GM12878 (cell line): ENCODE data around the gene SCG2. TPM values are rescaled to one million over a fixed set of nuclear protein-coding genes. Genes with fewer than 3 reads are reported as not detected.

ENCODE experiments used
- ATAC-seq: fragments of 200-7000 bp; cut with Tn5 transposase; 3 replicates; pipeline ENCODE4 v1.9.1; 2020; ENCODE audit warnings: mild to moderate bottlenecking, moderate library complexity
- BruUV-seq: library from RNA; stranded (reverse); fragments of 400-500 nt; replicated peaks from 2 replicates; lab custom pipeline; 2021; lab: Mats Ljungman, UMichigan
- CTCF ChIA-PET: fragments of 300-600 bp; sonication (Branson Sonifier 250); formaldehyde crosslinking; extraction: SDS; loops from one replicate; lab custom pipeline; 2021; ENCODE audit warnings: inconsistent platforms; lab: Yijun Ruan, JAX
- POLR2A ChIA-PET: fragments of 350-600 bp; formaldehyde crosslinking; extraction: SDS; loops from one replicate; lab custom pipeline; 2021; ENCODE audit warnings: inconsistent platforms; lab: Charles Lee
- RAD21 ChIA-PET: fragments of 300-600 bp; sonication (Branson Sonifier 250); formaldehyde crosslinking; loops from one replicate; lab custom pipeline; 2023; ENCODE audit warnings: antibody characterized with exemption; ENCODE audit not compliant: unreplicated experiment; lab: Charles Lee
- SMC1A ChIA-PET: fragments of 300-600 bp; sonication (Branson Sonifier 250); formaldehyde crosslinking; loops from one replicate; lab custom pipeline; 2023; ENCODE audit not compliant: unreplicated experiment, uncharacterized antibody; lab: Charles Lee
- DNase-seq: peaks from one replicate; pipeline ENCODE4 v3.0.0-alpha.2; 2011; ENCODE audit warnings: low read depth, low spot score
- FAIRE-seq: peaks from 3 replicates; lab custom pipeline; 2011; peaks lifted over from hg19 to GRCh38; lab: Jason Lieb, UNC
- H2AFZ ChIP-seq: 2 replicates; pipeline ENCODE4 v1.6.0; 2011; ENCODE audit warnings: low read depth, low read length, control low read depth; ENCODE audit not compliant: control insufficient read depth
- H3K27ac ChIP-seq: 2 replicates; pipeline ENCODE4 v1.5.1; 2011; ENCODE audit warnings: control low read depth; ENCODE audit not compliant: control insufficient read depth, insufficient read depth
- H3K27me3 ChIP-seq, 2 experiments: replicated peaks in 1 of 2; 2 replicates each; pipeline versions ENCODE4 v1.6.0 to v1.6.1; 2011; ENCODE audit warnings: low read length in 1 of 2; ENCODE audit not compliant: control insufficient read depth in 2 of 2, insufficient read depth in 2 of 2
- H3K36me3 ChIP-seq, 2 experiments: 2 replicates each; pipeline ENCODE4 v1.5.1; 2011; ENCODE audit warnings: low read length in 1 of 2; ENCODE audit not compliant: control insufficient read depth in 2 of 2, insufficient read depth in 2 of 2
- H3K4me1 ChIP-seq: 2 replicates; pipeline ENCODE4 v1.6.1; 2011; ENCODE audit warnings: mild to moderate bottlenecking, low read length, moderate library complexity, mixed read lengths; ENCODE audit not compliant: control insufficient read depth, insufficient read depth
- H3K4me2 ChIP-seq: 2 replicates; pipeline ENCODE4 v1.6.0; 2011; ENCODE audit warnings: control low read depth; ENCODE audit not compliant: control insufficient read depth, insufficient read depth
- H3K4me3 ChIP-seq: fragments of 200-600 bp; sonication (generic); 2 replicates; pipeline ENCODE4 v1.5.1; 2016
- H3K79me2 ChIP-seq: 2 replicates; pipeline ENCODE4 v1.6.0; 2011; ENCODE audit warnings: low read length; ENCODE audit not compliant: control insufficient read depth, insufficient read depth
- H3K9ac ChIP-seq: 2 replicates; pipeline ENCODE4 v1.8.0; 2011; ENCODE audit warnings: low read length, control low read depth, mixed read lengths; ENCODE audit not compliant: control insufficient read depth, insufficient read depth
- H3K9me3 ChIP-seq: replicated peaks from 3 replicates; pipeline ENCODE4 v1.5.1; 2011; ENCODE audit warnings: mild to moderate bottlenecking, low read length; ENCODE audit not compliant: control insufficient read depth, insufficient read depth
- H4K20me1 ChIP-seq: 2 replicates; pipeline ENCODE4 v1.6.0; 2011; ENCODE audit not compliant: control insufficient read depth, insufficient read depth
- ASH2L ChIP-seq: fragments of 300-600, 200-600 bp; sonication (generic); IDR thresholded peaks from 2 replicates; pipeline ENCODE4 v1.6.1; 2017; ENCODE audit warnings: low read depth, mild to moderate bottlenecking, borderline replicate concordance
- CBX5 ChIP-seq: sonication (generic); IDR thresholded peaks from 2 replicates; pipeline ENCODE4 v1.6.1; 2016; ENCODE audit warnings: low read depth, moderate library complexity, mild to moderate bottlenecking, inconsistent platforms
- CHD1 ChIP-seq: IDR thresholded peaks from 2 replicates; pipeline ENCODE4 v1.6.1; 2012; ENCODE audit warnings: low read depth, low read length, improper control_type of control experiment
- EZH2 ChIP-seq: IDR thresholded peaks from 2 replicates; pipeline ENCODE4 v1.6.1; 2012; ENCODE audit warnings: low read depth, mild to moderate bottlenecking, control low read depth, inconsistent platforms, low read length, borderline replicate concordance; ENCODE audit not compliant: control insufficient read depth
- FOS ChIP-seq: IDR thresholded peaks from 3 replicates; pipeline ENCODE4 v1.6.1; 2011; ENCODE audit warnings: borderline replicate concordance; ENCODE audit not compliant: insufficient read length; ENCODE audit errors: extremely low read depth
- MXI1 ChIP-seq: fragments of 150-350 bp; IDR thresholded peaks from 2 replicates; pipeline ENCODE4 v1.6.1; 2011; ENCODE audit warnings: low read depth, mild to moderate bottlenecking, inconsistent platforms, low read length, improper control_type of control experiment
- NR2C2 ChIP-seq: IDR thresholded peaks from 2 replicates; pipeline ENCODE4 v1.6.1; 2011; ENCODE audit warnings: borderline replicate concordance, low read depth; ENCODE audit not compliant: control insufficient read depth, insufficient read length
- RAD21 ChIP-seq: IDR thresholded peaks from 2 replicates; pipeline ENCODE4 v1.6.1; 2011; ENCODE audit warnings: mild to moderate bottlenecking, low read depth, low read length, moderate library complexity; ENCODE audit not compliant: insufficient read depth
- SUPT20H ChIP-seq: IDR thresholded peaks from 2 replicates; pipeline ENCODE4 v1.6.1; 2011; ENCODE audit warnings: low read depth, mild to moderate bottlenecking, low read length, moderate library complexity, borderline replicate concordance; ENCODE audit not compliant: control insufficient read depth
- WGBS: methylation state at CpG from one replicate; pipeline ENCODE4 v1.1.6; 2016; ENCODE audit warnings: low lambda C conversion rate; ENCODE audit not compliant: insufficient replicate concordance, insufficient coverage; ENCODE audit errors: missing lambda C conversion rate; 5-methylcytosine and 5-hydroxymethylcytosine counted together
- in situ Hi-C: fragments of 300-500 bp; cut with MboI; formaldehyde crosslinking; loops from 9 replicates; pipeline ENCODE4 v1.14.3; 2018; ENCODE audit warnings: mixed read lengths
- intact Hi-C: fragments of 100-400 bp; cut with micrococcal nuclease; formaldehyde crosslinking; loops from one replicate; pipeline ENCODE4 v1.14.2; 2022; ENCODE audit not compliant: unreplicated experiment
- polyA plus RNA-seq, 11 experiments: library from polyadenylated mRNA; depleted of rRNA in 4 of 11; unstranded in 6 of 11; stranded (reverse) in 5 of 11; fragments of >200 nt; fragmentation: Nextera tagmentation in 4 of 11; fragmentation: Illumina TruSeq in 1 of 11; extraction: Ambion mirVana in 4 of 11; extraction: Trizol in 1 of 11; gene quantifications; 1 replicate in 1 of 11; 2 replicates in 10 of 11; pipeline versions ENCODE4 v1.2.1 to v1.2.3, GENCODE V29; 2011 to 2016; ENCODE audit warnings: inconsistent platforms in 2 of 11, missing spikeins in 2 of 11, low read depth in 1 of 11
- total RNA-seq, 4 experiments: library from RNA; depleted of rRNA in 3 of 4; stranded (reverse); fragments of >200 nt in 3 of 4; fragmentation: Illumina TruSeq in 1 of 4; extraction: Trizol in 1 of 4; gene quantifications; 2 replicates each; pipeline versions ENCODE4 v1.2.1 to v1.2.3, GENCODE V29; 2013 to 2021
- TF ChIP-seq, protein P1 (sequence below): fragments of 450-650 bp; IDR thresholded peaks from 2 replicates; pipeline ENCODE4 v1.6.1; 2017; ENCODE audit warnings: mild to moderate bottlenecking, moderate library complexity

Gene SCG2
- total and polyA plus RNA-seq, 10 of the 15 experiments (the other 5 are each of a cell fraction or from before 2014, with no cell fraction given) = 0.05 TPM; not detected in 9

DNA sequence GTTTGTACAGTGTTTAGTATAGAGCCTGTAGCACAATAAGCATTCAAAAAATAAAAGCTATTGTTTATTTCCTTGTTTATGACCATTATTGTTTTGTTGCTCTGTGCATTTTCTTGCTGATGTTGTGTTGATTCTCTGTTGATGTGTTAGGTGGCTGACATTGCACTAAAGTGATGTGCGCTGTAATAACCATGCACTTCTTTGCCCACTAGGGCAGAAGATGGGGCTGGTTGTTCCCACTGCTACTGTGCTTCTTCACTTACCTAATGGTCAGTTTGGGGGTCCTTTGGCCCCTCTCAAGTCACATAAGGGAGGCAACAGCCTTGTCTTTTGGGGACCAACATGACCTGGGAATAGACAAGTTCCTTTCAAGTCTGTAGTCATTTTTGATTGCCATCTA lies 6.0 kb downstream of the SCG2 start (continued):
- TF ChIP-seq MXI1 = no peak
- no peak for TF ChIP-seq CBX5
- TF ChIP-seq ASH2L = no peak
- no peak for TF ChIP-seq SUPT20H
- no peak for TF ChIP-seq FOS
- no peak for TF ChIP-seq RAD21
- TF ChIP-seq NR2C2 = no peak
- TF ChIP-seq CHD1 = no peak
- no peak for TF ChIP-seq EZH2

DNA sequence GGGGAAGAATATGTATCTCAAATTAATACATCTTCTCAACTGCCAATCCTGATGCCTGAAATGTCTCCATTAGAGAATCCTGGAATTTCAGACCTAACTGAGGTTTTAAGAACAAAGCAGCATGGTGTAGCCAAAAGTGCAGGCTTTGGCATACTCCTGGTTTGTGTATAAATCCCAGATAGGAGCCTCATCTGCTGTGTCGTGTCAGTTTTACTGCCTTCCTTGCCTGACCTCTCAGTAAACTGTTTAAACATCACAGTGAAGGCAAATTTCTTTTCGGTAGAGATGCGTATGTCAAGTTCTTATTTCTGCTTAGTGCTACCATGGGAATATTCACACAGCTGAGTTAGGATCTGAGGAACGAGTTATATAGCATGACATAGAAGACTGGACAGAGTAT lies 7.3 kb downstream of the SCG2 start:
- Histone ChIP-seq H2AFZ (no peak overlapping the region), H3K9ac (no peak overlapping the region), H3K27ac (no peak overlapping the region)
- in situ Hi-C loops = no loop called here
- RAD21 ChIA-PET = no interaction called here
- TF ChIP-seq, protein P1, sequence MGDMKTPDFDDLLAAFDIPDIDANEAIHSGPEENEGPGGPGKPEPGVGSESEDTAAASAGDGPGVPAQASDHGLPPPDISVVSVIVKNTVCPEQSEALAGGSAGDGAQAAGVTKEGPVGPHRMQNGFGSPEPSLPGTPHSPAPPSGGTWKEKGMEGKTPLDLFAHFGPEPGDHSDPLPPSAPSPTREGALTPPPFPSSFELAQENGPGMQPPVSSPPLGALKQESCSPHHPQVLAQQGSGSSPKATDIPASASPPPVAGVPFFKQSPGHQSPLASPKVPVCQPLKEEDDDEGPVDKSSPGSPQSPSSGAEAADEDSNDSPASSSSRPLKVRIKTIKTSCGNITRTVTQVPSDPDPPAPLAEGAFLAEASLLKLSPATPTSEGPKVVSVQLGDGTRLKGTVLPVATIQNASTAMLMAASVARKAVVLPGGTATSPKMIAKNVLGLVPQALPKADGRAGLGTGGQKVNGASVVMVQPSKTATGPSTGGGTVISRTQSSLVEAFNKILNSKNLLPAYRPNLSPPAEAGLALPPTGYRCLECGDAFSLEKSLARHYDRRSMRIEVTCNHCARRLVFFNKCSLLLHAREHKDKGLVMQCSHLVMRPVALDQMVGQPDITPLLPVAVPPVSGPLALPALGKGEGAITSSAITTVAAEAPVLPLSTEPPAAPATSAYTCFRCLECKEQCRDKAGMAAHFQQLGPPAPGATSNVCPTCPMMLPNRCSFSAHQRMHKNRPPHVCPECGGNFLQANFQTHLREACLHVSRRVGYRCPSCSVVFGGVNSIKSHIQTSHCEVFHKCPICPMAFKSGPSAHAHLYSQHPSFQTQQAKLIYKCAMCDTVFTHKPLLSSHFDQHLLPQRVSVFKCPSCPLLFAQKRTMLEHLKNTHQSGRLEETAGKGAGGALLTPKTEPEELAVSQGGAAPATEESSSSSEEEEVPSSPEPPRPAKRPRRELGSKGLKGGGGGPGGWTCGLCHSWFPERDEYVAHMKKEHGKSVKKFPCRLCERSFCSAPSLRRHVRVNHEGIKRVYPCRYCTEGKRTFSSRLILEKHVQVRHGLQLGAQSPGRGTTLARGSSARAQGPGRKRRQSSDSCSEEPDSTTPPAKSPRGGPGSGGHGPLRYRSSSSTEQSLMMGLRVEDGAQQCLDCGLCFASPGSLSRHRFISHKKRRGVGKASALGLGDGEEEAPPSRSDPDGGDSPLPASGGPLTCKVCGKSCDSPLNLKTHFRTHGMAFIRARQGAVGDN = no peak
- TF ChIP-seq, all 136 proteins: peak for 0
- H3K4me2 ChIP-seq = no peak overlapping the region
- intact Hi-C loops = no loop called here
- CTCF ChIA-PET = no interaction called here
- H3K4me3 ChIP-seq = no peak overlapping the region
- DNase-seq = no peak
- no peaks in the 10 kb centered on the region for H3K79me2 ChIP-seq
- POLR2A ChIA-PET = no interaction called here
- no peaks in the 10 kb centered on the region for H3K36me3 ChIP-seq
- no peaks in the 10 kb centered on the region for H3K9me3 ChIP-seq
- SMC1A ChIA-PET = no interaction called here
- no peak for ATAC-seq
- H3K4me1 ChIP-seq = no peaks in the 10 kb centered on the region
- no peaks in the 10 kb centered on the region for H3K27me3 ChIP-seq
- H4K20me1 ChIP-seq = no peaks in the 10 kb centered on the region; the same call in 1 of the 2 replicates
- 46% methylated on average over 4 of the region's 4 CpGs for WGBS
- no peak for FAIRE-seq
- no TSS peak for BruUV-seq
